Lower lobe of right lung (tissue), 2 donors: ENCODE measurements around the gene KANTR. TPM values are rescaled to one million over a fixed set of nuclear protein-coding genes. Genes with fewer than 3 reads are reported as not detected.
"Not testable (repeated sequence)": the region's sequence is repeated elsewhere in the genome, so short reads cannot be mapped to it uniquely, and the experiment has no call there.

Experiments used
- ATAC-seq, 2 donors: fragments of 200-7000 bp; cut with Tn5 transposase; one replicate each; pipeline ENCODE4 v1.9.1; 2020 to 2022; ENCODE audit warnings: mild to moderate bottlenecking in 2 of 2, moderate library complexity in 2 of 2
- DNase-seq: peaks from one replicate; pipeline ENCODE4 v3.0.0-alpha.2; 2020
- H3K27ac ChIP-seq: fragments of 200-600 bp; one replicate; pipeline ENCODE4 v1.8.0; 2022
- H3K27me3 ChIP-seq: fragments of 200-600 bp; one replicate; pipeline ENCODE4 v1.8.0; 2022; ENCODE audit warnings: low read depth
- H3K36me3 ChIP-seq: fragments of 200-600 bp; one replicate; pipeline ENCODE4 v1.8.0; 2022; ENCODE audit warnings: mild to moderate bottlenecking
- H3K4me1 ChIP-seq: fragments of 200-600 bp; one replicate; pipeline ENCODE4 v1.8.0; 2022
- H3K4me3 ChIP-seq: fragments of 200-600 bp; one replicate; pipeline ENCODE4 v1.8.0; 2022; ENCODE audit warnings: mild to moderate bottlenecking
- H3K9me3 ChIP-seq: fragments of 200-600 bp; one replicate; pipeline ENCODE4 v1.8.0; 2022
- CTCF ChIP-seq: fragments of 200-600 bp; IDR thresholded peaks from one replicate; pipeline ENCODE4 v1.8.0; 2022; ENCODE audit warnings: antibody characterized with exemption, mild to moderate bottlenecking
- intact Hi-C: fragments of 100-400 bp; cut with DNase I; formaldehyde crosslinking; loops from one replicate; pipeline ENCODE4 v1.11.0; 2022
- total RNA-seq: library from RNA; stranded (reverse); fragmentation: NEBNext Ultra II Directional; extraction: Animal tissue kit (Norgen Biotek cat#: 25700); gene quantifications from one replicate; pipeline ENCODE4 v1.2.1, GENCODE V29; 2021
- donor health status: DM: no; HTN: yes; CAD: no; lungs with severe emphysema.

The KANTR gene
- total RNA-seq, 1 donor from 2014 or later, result 14.8 TPM

- H3K4me1 ChIP-seq, result no peaks in the 10 kb centered on the region
- no peak for TF ChIP-seq CTCF
- no peak for DNase-seq
- H3K9me3 ChIP-seq, result no peaks in the 10 kb centered on the region
- no peak overlapping the region for H3K4me3 ChIP-seq
- no peak for ATAC-seq
- no peaks in the 10 kb centered on the region for H3K36me3 ChIP-seq
- no peak overlapping the region for H3K27ac ChIP-seq
- intact Hi-C loops, result no loop called here
- no peaks in the 10 kb centered on the region for H3K27me3 ChIP-seq
Observed at GRCh38 chrX:53159184-53159583, 65.2 kb downstream of the KANTR start.

GRCh38 chrX:53160297-53160983 is 66.5 kb downstream of the KANTR start:
- Histone ChIP-seq H3K4me3 (no peak overlapping the region), H3K9me3 (no peaks in the 10 kb centered on the region), H3K36me3 (no peaks in the 10 kb centered on the region), H3K27ac (no peak overlapping the region), H3K27me3 (no peaks in the 10 kb centered on the region), H3K4me1 (no peaks in the 10 kb centered on the region)
- intact Hi-C loops, result no loop called here
- no peak for TF ChIP-seq CTCF
- no peak for DNase-seq
- ATAC-seq, result no peak

- no peaks in the 10 kb centered on the region for H3K27me3 ChIP-seq
- DNase-seq (no peak), ATAC-seq (no peak)
- H3K9me3 ChIP-seq, result no peaks in the 10 kb centered on the region
- H3K36me3 ChIP-seq, result no peaks in the 10 kb centered on the region
- H3K4me3 ChIP-seq, result no peak overlapping the region
- H3K4me1 ChIP-seq, result no peaks in the 10 kb centered on the region
- no peak for TF ChIP-seq CTCF
- intact Hi-C loops, result no loop called here
- no peak overlapping the region for H3K27ac ChIP-seq
Observed at GRCh38 chrX:53163436-53163835, 69.5 kb downstream of the KANTR start.

GRCh38 chrX:53164566-53164965 is 70.6 kb downstream of the KANTR start:
- H3K27me3 ChIP-seq, H3K36me3 ChIP-seq, H3K9me3 ChIP-seq, intact Hi-C loops, ATAC-seq, H3K4me1 ChIP-seq, DNase-seq, H3K4me3 ChIP-seq, H3K27ac ChIP-seq: not testable (repeated sequence)

- no peak for DNase-seq
- no peak for ATAC-seq
- no peaks in the 10 kb centered on the region for H3K27me3 ChIP-seq
- no peaks in the 10 kb centered on the region for H3K4me1 ChIP-seq
- intact Hi-C loops, result no loop called here
- no peaks in the 10 kb centered on the region for H3K9me3 ChIP-seq
- H3K36me3 ChIP-seq, result no peaks in the 10 kb centered on the region
- H3K27ac ChIP-seq, result no peak overlapping the region
- no peak overlapping the region for H3K4me3 ChIP-seq
- TF ChIP-seq CTCF, result no peak
Observed at GRCh38 chrX:53166103-53166502, 72.2 kb downstream of the KANTR start.

GRCh38 chrX:53171356-53171755 is 77.4 kb downstream of the KANTR start:
- no peak for ATAC-seq
- H3K27ac ChIP-seq, result no peak overlapping the region
- TF ChIP-seq CTCF, result no peak
- intact Hi-C loops, result no loop called here
- H3K4me1 ChIP-seq, result no peaks in the 10 kb centered on the region
- no peak overlapping the region for H3K4me3 ChIP-seq
- no peaks in the 10 kb centered on the region for H3K27me3 ChIP-seq
- DNase-seq, result no peak
- H3K36me3 ChIP-seq, result no peaks in the 10 kb centered on the region
- no peaks in the 10 kb centered on the region for H3K9me3 ChIP-seq

Other genes with a start within 250 kb of the KANTR start
- gene XAGE3, start 226.1 kb upstream of the KANTR start, total RNA-seq, result not detected
- 17.7 TPM for gene FAM156B, start 196.8 kb upstream of the KANTR start, total RNA-seq
- 20.6 TPM for gene FAM156A, start 135.6 kb upstream of the KANTR start, total RNA-seq
- gene GPR173, start 45.4 kb upstream of the KANTR start, total RNA-seq, result 0.56 TPM
- gene TSPYL2, start 11.8 kb upstream of the KANTR start, total RNA-seq, result 27.9 TPM
- 67.5 TPM for gene KDM5C, start 131.1 kb downstream of the KANTR start, total RNA-seq
- 24.0 TPM for gene IQSEC2, start 187.4 kb downstream of the KANTR start, total RNA-seq